ENCODE measurements around the gene RPRD2. TPM values are rescaled to one million over a fixed set of nuclear protein-coding genes. Genes with fewer than 3 reads are reported as not detected.

Gene RPRD2
- total and polyA plus RNA-seq, 9 of the 15 experiments (the other 6 are each of a cell fraction or from before 2014, with no cell fraction given): 1.5 to 21.6 (median 7.7) TPM

DNA sequence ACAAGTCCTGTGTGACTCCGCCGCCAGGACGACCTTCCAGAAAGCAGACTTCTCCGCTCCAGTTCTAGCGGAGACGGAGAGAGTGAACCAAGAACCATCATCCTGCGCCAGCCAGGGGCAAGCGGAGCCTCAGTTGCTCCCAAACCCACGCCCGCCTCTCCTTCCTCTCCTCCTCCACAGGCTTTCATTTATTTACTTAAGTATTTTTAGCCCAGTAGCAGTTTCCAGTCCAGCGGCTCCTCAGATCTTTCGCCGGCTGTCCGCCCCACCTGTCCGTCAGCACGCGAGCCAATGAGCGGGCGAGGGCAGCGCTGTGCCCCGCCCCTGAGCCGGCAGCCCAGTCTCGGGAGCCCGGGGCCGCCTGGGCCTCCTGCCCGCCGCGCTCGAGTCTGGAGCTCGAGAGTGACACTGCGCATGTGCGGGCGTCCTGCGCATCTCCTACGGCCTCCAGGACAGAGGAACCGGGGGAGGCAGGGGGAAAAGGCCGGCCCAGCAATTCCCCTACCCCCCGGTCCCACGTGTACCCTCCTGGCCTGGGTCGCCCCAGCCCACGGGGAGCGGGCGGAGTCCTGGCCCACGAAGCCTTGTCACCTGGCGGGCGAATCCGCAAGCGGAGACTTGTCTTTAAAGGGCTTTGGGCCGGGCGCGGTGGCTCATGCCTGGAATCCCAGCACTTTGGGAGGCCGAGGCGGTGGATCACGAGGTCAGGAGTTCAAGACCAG lies 151.5 kb downstream of the RPRD2 start, which contains the start of gene FALEC (continued):
- TF ChIP-seq, protein P1, sequence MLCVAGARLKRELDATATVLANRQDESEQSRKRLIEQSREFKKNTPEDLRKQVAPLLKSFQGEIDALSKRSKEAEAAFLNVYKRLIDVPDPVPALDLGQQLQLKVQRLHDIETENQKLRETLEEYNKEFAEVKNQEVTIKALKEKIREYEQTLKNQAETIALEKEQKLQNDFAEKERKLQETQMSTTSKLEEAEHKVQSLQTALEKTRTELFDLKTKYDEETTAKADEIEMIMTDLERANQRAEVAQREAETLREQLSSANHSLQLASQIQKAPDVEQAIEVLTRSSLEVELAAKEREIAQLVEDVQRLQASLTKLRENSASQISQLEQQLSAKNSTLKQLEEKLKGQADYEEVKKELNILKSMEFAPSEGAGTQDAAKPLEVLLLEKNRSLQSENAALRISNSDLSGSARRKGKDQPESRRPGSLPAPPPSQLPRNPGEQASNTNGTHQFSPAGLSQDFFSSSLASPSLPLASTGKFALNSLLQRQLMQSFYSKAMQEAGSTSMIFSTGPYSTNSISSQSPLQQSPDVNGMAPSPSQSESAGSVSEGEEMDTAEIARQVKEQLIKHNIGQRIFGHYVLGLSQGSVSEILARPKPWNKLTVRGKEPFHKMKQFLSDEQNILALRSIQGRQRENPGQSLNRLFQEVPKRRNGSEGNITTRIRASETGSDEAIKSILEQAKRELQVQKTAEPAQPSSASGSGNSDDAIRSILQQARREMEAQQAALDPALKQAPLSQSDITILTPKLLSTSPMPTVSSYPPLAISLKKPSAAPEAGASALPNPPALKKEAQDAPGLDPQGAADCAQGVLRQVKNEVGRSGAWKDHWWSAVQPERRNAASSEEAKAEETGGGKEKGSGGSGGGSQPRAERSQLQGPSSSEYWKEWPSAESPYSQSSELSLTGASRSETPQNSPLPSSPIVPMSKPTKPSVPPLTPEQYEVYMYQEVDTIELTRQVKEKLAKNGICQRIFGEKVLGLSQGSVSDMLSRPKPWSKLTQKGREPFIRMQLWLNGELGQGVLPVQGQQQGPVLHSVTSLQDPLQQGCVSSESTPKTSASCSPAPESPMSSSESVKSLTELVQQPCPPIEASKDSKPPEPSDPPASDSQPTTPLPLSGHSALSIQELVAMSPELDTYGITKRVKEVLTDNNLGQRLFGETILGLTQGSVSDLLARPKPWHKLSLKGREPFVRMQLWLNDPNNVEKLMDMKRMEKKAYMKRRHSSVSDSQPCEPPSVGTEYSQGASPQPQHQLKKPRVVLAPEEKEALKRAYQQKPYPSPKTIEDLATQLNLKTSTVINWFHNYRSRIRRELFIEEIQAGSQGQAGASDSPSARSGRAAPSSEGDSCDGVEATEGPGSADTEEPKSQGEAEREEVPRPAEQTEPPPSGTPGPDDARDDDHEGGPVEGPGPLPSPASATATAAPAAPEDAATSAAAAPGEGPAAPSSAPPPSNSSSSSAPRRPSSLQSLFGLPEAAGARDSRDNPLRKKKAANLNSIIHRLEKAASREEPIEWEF (CRISPR knock-in tag; IDR thresholded peaks at IDR 0.05): no peak
- no peak for TF ChIP-seq SMAD1 (IDR thresholded peaks at IDR 0.05; ENCODE audit: low read depth, low read length, partially characterized antibody)
- TF ChIP-seq, protein P2, sequence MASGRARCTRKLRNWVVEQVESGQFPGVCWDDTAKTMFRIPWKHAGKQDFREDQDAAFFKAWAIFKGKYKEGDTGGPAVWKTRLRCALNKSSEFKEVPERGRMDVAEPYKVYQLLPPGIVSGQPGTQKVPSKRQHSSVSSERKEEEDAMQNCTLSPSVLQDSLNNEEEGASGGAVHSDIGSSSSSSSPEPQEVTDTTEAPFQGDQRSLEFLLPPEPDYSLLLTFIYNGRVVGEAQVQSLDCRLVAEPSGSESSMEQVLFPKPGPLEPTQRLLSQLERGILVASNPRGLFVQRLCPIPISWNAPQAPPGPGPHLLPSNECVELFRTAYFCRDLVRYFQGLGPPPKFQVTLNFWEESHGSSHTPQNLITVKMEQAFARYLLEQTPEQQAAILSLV (tag; IDR thresholded peaks at IDR 0.05): no peak
- TF ChIP-seq CBX2 (IDR thresholded peaks at IDR 0.05; ENCODE audit: insufficient read depth, low read length, poor library complexity, severe bottlenecking): no peak
- no peak for TF ChIP-seq ARID2 (IDR thresholded peaks at IDR 0.05)
- no peak for TF ChIP-seq ZNF121 (CRISPR knock-in tag; conservative IDR thresholded peaks at IDR 0.05)
- TF ChIP-seq TCF3 (CRISPR knock-in tag; IDR thresholded peaks at IDR 0.05): no peak; the same call in 1 of the 2 replicates
- TF ChIP-seq ZC3H4 (CRISPR knock-in tag; IDR thresholded peaks at IDR 0.05; ENCODE audit: borderline replicate concordance): no peak
- TF ChIP-seq BRD9 (IDR thresholded peaks at IDR 0.05; ENCODE audit: low read depth, partially characterized antibody): no peak
- TF ChIP-seq MTF1 (CRISPR knock-in tag; IDR thresholded peaks at IDR 0.05; ENCODE audit: borderline replicate concordance): no peak
- TF ChIP-seq, protein P3, sequence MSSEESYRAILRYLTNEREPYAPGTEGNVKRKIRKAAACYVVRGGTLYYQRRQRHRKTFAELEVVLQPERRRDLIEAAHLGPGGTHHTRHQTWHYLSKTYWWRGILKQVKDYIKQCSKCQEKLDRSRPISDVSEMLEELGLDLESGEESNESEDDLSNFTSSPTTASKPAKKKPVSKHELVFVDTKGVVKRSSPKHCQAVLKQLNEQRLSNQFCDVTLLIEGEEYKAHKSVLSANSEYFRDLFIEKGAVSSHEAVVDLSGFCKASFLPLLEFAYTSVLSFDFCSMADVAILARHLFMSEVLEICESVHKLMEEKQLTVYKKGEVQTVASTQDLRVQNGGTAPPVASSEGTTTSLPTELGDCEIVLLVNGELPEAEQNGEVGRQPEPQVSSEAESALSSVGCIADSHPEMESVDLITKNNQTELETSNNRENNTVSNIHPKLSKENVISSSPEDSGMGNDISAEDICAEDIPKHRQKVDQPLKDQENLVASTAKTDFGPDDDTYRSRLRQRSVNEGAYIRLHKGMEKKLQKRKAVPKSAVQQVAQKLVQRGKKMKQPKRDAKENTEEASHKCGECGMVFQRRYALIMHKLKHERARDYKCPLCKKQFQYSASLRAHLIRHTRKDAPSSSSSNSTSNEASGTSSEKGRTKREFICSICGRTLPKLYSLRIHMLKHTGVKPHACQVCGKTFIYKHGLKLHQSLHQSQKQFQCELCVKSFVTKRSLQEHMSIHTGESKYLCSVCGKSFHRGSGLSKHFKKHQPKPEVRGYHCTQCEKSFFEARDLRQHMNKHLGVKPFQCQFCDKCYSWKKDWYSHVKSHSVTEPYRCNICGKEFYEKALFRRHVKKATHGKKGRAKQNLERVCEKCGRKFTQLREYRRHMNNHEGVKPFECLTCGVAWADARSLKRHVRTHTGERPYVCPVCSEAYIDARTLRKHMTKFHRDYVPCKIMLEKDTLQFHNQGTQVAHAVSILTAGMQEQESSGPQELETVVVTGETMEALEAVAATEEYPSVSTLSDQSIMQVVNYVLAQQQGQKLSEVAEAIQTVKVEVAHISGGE (CRISPR knock-in tag; IDR thresholded peaks at IDR 0.05): peak in 2 of 3 experiments; percentile 58 to 60; a peak in 2 of 6 replicates
- TF ChIP-seq ZNF507 (tag; conservative IDR thresholded peaks at IDR 0.05): no peak
- peak; percentile 61 for TF ChIP-seq PCBP1 (IDR thresholded peaks at IDR 0.05; ENCODE audit: low read depth, low read length, poor library complexity, severe bottlenecking)
